ENCODE results near the gene LRRC46. TPM values are rescaled to one million over a fixed set of nuclear protein-coding genes. Genes with fewer than 3 reads are reported as not detected.

The LRRC46 gene
- total RNA-seq, 1 experiment from 2014 or later, result 0.44 TPM

- intact Hi-C loops (cut with micrococcal nuclease), result no loop called here
- TF ChIP-seq EZH2 (IDR thresholded peaks at IDR 0.05; ENCODE audit: low read length, unreplicated experiment), result no peak
- TF ChIP-seq CTCF (conservative IDR thresholded peaks at IDR 0.05; ENCODE audit: low read depth, low read length), result no peak
- no peak for TF ChIP-seq EZH2phosphoT487 (IDR thresholded peaks at IDR 0.05; ENCODE audit: borderline replicate concordance, low read length)
- H3K9me3 ChIP-seq (ENCODE audit: low read length), result no peaks in the 10 kb centered on the region
- ATAC-seq (no peak), DNase-seq (no peak)
- H3K4me3 ChIP-seq (ENCODE audit: low read length), result no peak overlapping the region
- H3K27ac ChIP-seq (ENCODE audit: low read length), result no peak overlapping the region
- no peaks in the 10 kb centered on the region for H3K4me1 ChIP-seq (ENCODE audit: insufficient read depth, low read length)
- no peaks in the 10 kb centered on the region for H3K9me2 ChIP-seq (replicated peaks; ENCODE audit: low read length)
- no peaks in the 10 kb centered on the region for H3F3A ChIP-seq (ENCODE audit: low read length, unreplicated experiment)
- BruUV-seq (replicated peaks), result no TSS peak
- H4K20me1 ChIP-seq (ENCODE audit: low read length), result no peaks in the 10 kb centered on the region
- H3K9ac ChIP-seq (ENCODE audit: low read length), result no peak overlapping the region
- H3K4me2 ChIP-seq (ENCODE audit: low read length), result no peak overlapping the region
- no peaks in the 10 kb centered on the region for H3K79me2 ChIP-seq (ENCODE audit: low read length)
- no peaks in the 10 kb centered on the region for H3K27me3 ChIP-seq (ENCODE audit: low read length)
- CTCF ChIA-PET, result interaction anchor here (0.7 kb wide), 1 partner anchor 85 kb away, joined by 4 read pairs; no protein-coding TSS in a partner anchor
- no peaks in the 10 kb centered on the region for H3K36me3 ChIP-seq (ENCODE audit: low read depth, low read length)
- no peak overlapping the region for H2AFZ ChIP-seq (ENCODE audit: low read length)
- POLR2A ChIA-PET (ENCODE audit: unreplicated experiment), result no interaction called here
Measured at GRCh38 chr17:47875011-47875985, 43.8 kb downstream of the LRRC46 start.

GRCh38 chr17:47877368-47878034 is 46.0 kb downstream of the LRRC46 start:
- Histone ChIP-seq H3F3A (ENCODE audit: low read length, unreplicated experiment) (no peaks in the 10 kb centered on the region), H3K9ac (ENCODE audit: low read length) (no peak overlapping the region), H3K27me3 (ENCODE audit: low read length) (no peaks in the 10 kb centered on the region), H3K79me2 (ENCODE audit: low read length) (no peaks in the 10 kb centered on the region), H3K9me3 (ENCODE audit: low read length) (no peaks in the 10 kb centered on the region), H3K4me3 (ENCODE audit: low read length) (no peak overlapping the region), H3K36me3 (ENCODE audit: low read depth, low read length) (no peaks in the 10 kb centered on the region), H4K20me1 (ENCODE audit: low read length) (no peaks in the 10 kb centered on the region), H3K27ac (ENCODE audit: low read length) (no peak overlapping the region), H3K4me1 (ENCODE audit: insufficient read depth, low read length) (no peaks in the 10 kb centered on the region), H3K9me2 (replicated peaks; ENCODE audit: low read length) (no peaks in the 10 kb centered on the region), H2AFZ (ENCODE audit: low read length) (no peak overlapping the region), H3K4me2 (ENCODE audit: low read length) (no peak overlapping the region)
- POLR2A ChIA-PET (ENCODE audit: unreplicated experiment), result no interaction called here
- intact Hi-C loops (cut with micrococcal nuclease), result no loop called here
- CTCF ChIA-PET, result no interaction called here
- DNase-seq (no peak), ATAC-seq (no peak)
- BruUV-seq (replicated peaks), result no TSS peak
- TF ChIP-seq EZH2phosphoT487 (IDR thresholded peaks at IDR 0.05; ENCODE audit: borderline replicate concordance, low read length), result no peak
- no peak for TF ChIP-seq EZH2 (IDR thresholded peaks at IDR 0.05; ENCODE audit: low read length, unreplicated experiment)

- no peak for ATAC-seq
- no peaks in the 10 kb centered on the region for H3K9me2 ChIP-seq (replicated peaks; ENCODE audit: low read length)
- no peak overlapping the region for H3K9ac ChIP-seq (ENCODE audit: low read length)
- H2AFZ ChIP-seq (ENCODE audit: low read length), result no peak overlapping the region
- no peak overlapping the region for H3K4me3 ChIP-seq (ENCODE audit: low read length)
- DNase-seq, result no peak
- TF ChIP-seq EZH2phosphoT487 (IDR thresholded peaks at IDR 0.05; ENCODE audit: borderline replicate concordance, low read length), result no peak
- no peak for TF ChIP-seq EZH2 (IDR thresholded peaks at IDR 0.05; ENCODE audit: low read length, unreplicated experiment)
- no peak for TF ChIP-seq CTCF (conservative IDR thresholded peaks at IDR 0.05; ENCODE audit: low read depth, low read length)
- no peaks in the 10 kb centered on the region for H3K79me2 ChIP-seq (ENCODE audit: low read length)
- H3K9me3 ChIP-seq (ENCODE audit: low read length), result no peaks in the 10 kb centered on the region
- no peaks in the 10 kb centered on the region for H3F3A ChIP-seq (ENCODE audit: low read length, unreplicated experiment)
- H3K27me3 ChIP-seq (ENCODE audit: low read length), result no peaks in the 10 kb centered on the region
- no peaks in the 10 kb centered on the region for H3K4me1 ChIP-seq (ENCODE audit: insufficient read depth, low read length)
- no peak overlapping the region for H3K4me2 ChIP-seq (ENCODE audit: low read length)
- no peaks in the 10 kb centered on the region for H4K20me1 ChIP-seq (ENCODE audit: low read length)
- no TSS peak for BruUV-seq (replicated peaks)
- H3K27ac ChIP-seq (ENCODE audit: low read length), result no peak overlapping the region
- no peaks in the 10 kb centered on the region for H3K36me3 ChIP-seq (ENCODE audit: low read depth, low read length)
- POLR2A ChIA-PET (ENCODE audit: unreplicated experiment), result no interaction called here
- intact Hi-C loops (cut with micrococcal nuclease), result no loop called here
- CTCF ChIA-PET, result no interaction called here
Measured at GRCh38 chr17:47878203-47879027, 46.9 kb downstream of the LRRC46 start.

Data from PC-3 (cell line).